Breast epithelium (tissue), 4 donors: ENCODE results near the gene PPP3CB. TPM values are rescaled to one million over a fixed set of nuclear protein-coding genes. Genes with fewer than 3 reads are reported as not detected.

ENCODE experiments used
- DNase-seq, 2 donors: peaks; one replicate each; pipeline ENCODE4 v3.0.0-alpha.2; 2019; ENCODE audit warnings: low spot score in 2 of 2
- H3K27ac ChIP-seq, 2 donors: fragments of 200-600 bp; sonication (generic) in 1 of 2; one replicate each; pipeline ENCODE4 v1.5.1; 2016 to 2019; ENCODE audit warnings: mild to moderate bottlenecking in 1 of 2
- H3K27me3 ChIP-seq, 2 donors: fragments of 200-600 bp; sonication (generic) in 1 of 2; one replicate each; pipeline versions ENCODE4 v1.5.1 to v1.6.0; 2017 to 2019; ENCODE audit warnings: control low read depth in 1 of 2, mild to moderate bottlenecking in 1 of 2
- H3K36me3 ChIP-seq: fragments of 200-600 bp; one replicate; pipeline ENCODE4 v1.5.1; 2019
- H3K4me1 ChIP-seq, 2 donors: fragments of 200-600 bp; sonication (generic); one replicate each; pipeline ENCODE4 v1.5.1; 2016 to 2019; ENCODE audit warnings: control low read depth in 1 of 2
- H3K4me3 ChIP-seq, 3 donors: fragments of 200-600 bp; sonication (generic); 1 replicate in 2 of 3; 2 replicates in 1 of 3; pipeline ENCODE4 v1.5.1; 2016 to 2019; ENCODE audit warnings: mild to moderate bottlenecking in 3 of 3, moderate library complexity in 2 of 3
- H3K9me3 ChIP-seq, 2 donors: fragments of 200-600 bp; sonication (generic) in 1 of 2; one replicate each; pipeline ENCODE4 v1.5.1; 2016 to 2019; ENCODE audit warnings: control low read depth in 1 of 2
- CTCF ChIP-seq, 3 donors: fragments of 450-650 bp; IDR thresholded peaks; one replicate each; pipeline ENCODE4 v1.5.1; 2016 to 2017; ENCODE audit warnings: antibody characterized with exemption in 3 of 3, mild to moderate bottlenecking in 3 of 3, moderate library complexity in 3 of 3
- POLR2A ChIP-seq: fragments of 450-650 bp; IDR thresholded peaks from one replicate; pipeline ENCODE4 v1.6.1; 2016; ENCODE audit warnings: antibody characterized with exemption, mild to moderate bottlenecking, moderate library complexity
- POLR2AphosphoS5 ChIP-seq, 3 donors: sonication (generic); formaldehyde crosslinking; IDR thresholded peaks; one replicate each; pipeline ENCODE4 v1.6.1; 2017; ENCODE audit warnings: antibody characterized with exemption in 3 of 3
- intact Hi-C: fragments of 100-400 bp; cut with DNase I; formaldehyde crosslinking; loops from one replicate; pipeline ENCODE4 v1.15.1; 2023; ENCODE audit warnings: low total_unique reads
- total RNA-seq, 3 donors: library from RNA; depleted of rRNA; stranded (reverse); fragments of >200 nt; gene quantifications; one replicate each; pipeline ENCODE4 v1.1.0, GENCODE V29; 2016

Gene PPP3CB
- total RNA-seq, 3 donors from 2014 or later, result 42.0 to 79.0 (median 49.5) TPM

GRCh38 chr10:73486601-73487000, 9.2 kb downstream of the PPP3CB start:
- Histone ChIP-seq H3K4me1 (no peaks in the 10 kb centered on the region), H3K9me3 (no peaks in the 10 kb centered on the region), H3K36me3 (no peaks in the 10 kb centered on the region), H3K27me3 (no peaks in the 10 kb centered on the region), H3K27ac (no peak overlapping the region), H3K4me3 (no peak overlapping the region)
- no peak for DNase-seq
- intact Hi-C loops, result no loop called here
- no peak for TF ChIP-seq POLR2A
- TF ChIP-seq POLR2AphosphoS5 (IDR thresholded peaks at IDR 0.05), result no peak
- no peak for TF ChIP-seq CTCF (IDR thresholded peaks at IDR 0.05)

DNA sequence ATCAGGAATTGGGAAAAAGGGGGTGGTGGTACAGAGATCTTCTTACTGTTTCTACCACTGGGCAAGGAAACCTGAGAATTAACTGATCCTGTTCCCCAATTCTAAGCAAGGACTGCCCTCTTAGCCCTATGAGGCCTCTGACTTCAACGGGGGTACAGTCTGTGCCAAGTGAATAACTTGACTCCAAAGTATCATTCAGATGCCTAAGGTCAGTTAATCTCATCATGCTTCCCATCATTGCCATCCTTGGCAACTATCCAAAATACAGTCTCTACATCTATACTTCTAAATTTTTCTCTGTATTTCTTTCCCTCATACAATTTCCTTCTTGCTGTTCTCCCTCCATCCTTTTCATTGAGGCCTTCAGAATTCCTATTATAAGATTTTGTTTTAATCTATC, 10.5 kb downstream of the PPP3CB start:
- H3K9me3 ChIP-seq, result no peaks in the 10 kb centered on the region
- DNase-seq, result no peak
- no peak for TF ChIP-seq POLR2AphosphoS5 (IDR thresholded peaks at IDR 0.05)
- no peak for TF ChIP-seq POLR2A
- no peak for TF ChIP-seq CTCF (IDR thresholded peaks at IDR 0.05)
- no peak overlapping the region for H3K4me3 ChIP-seq
- no peaks in the 10 kb centered on the region for H3K27me3 ChIP-seq
- no peaks in the 10 kb centered on the region for H3K4me1 ChIP-seq
- intact Hi-C loops, result no loop called here
- H3K36me3 ChIP-seq, result no peaks in the 10 kb centered on the region
- H3K27ac ChIP-seq, result no peak overlapping the region

GRCh38 chr10:73480158-73480557, 15.7 kb downstream of the PPP3CB start:
- TF ChIP-seq CTCF (IDR thresholded peaks at IDR 0.05) (no peak), POLR2A (no peak), POLR2AphosphoS5 (IDR thresholded peaks at IDR 0.05) (no peak)
- DNase-seq, result no peak
- Histone ChIP-seq H3K9me3 (no peaks in the 10 kb centered on the region), H3K36me3 (no peaks in the 10 kb centered on the region), H3K4me1 (no peaks in the 10 kb centered on the region), H3K4me3 (no peak overlapping the region), H3K27me3 (no peaks in the 10 kb centered on the region), H3K27ac (no peak overlapping the region)
- intact Hi-C loops, result no loop called here

GRCh38 chr10:73478636-73479035, 17.2 kb downstream of the PPP3CB start:
- Histone ChIP-seq H3K27me3 (no peaks in the 10 kb centered on the region), H3K4me3 (no peak overlapping the region), H3K4me1 (no peaks in the 10 kb centered on the region), H3K36me3 (no peaks in the 10 kb centered on the region), H3K27ac (no peak overlapping the region), H3K9me3 (no peaks in the 10 kb centered on the region)
- no peak for DNase-seq
- intact Hi-C loops, result no loop called here
- TF ChIP-seq POLR2AphosphoS5 (IDR thresholded peaks at IDR 0.05) (no peak), CTCF (IDR thresholded peaks at IDR 0.05) (no peak), POLR2A (no peak)

GRCh38 chr10:73471226-73471625, 24.6 kb downstream of the PPP3CB start:
- Histone ChIP-seq H3K4me3 (no peak overlapping the region), H3K9me3 (no peaks in the 10 kb centered on the region), H3K27ac (no peak overlapping the region), H3K4me1 (no peaks in the 10 kb centered on the region), H3K36me3 (peaks cover 4% of the 10 kb centered on the region), H3K27me3 (no peaks in the 10 kb centered on the region)
- no peak for DNase-seq
- intact Hi-C loops, result no loop called here
- no peak for TF ChIP-seq CTCF (IDR thresholded peaks at IDR 0.05)
- TF ChIP-seq POLR2A, result no peak
- TF ChIP-seq POLR2AphosphoS5 (IDR thresholded peaks at IDR 0.05), result no peak
